Endothelial cell of umbilical vein (primary cell): ENCODE measurements around the gene KISS1. TPM values are rescaled to one million over a fixed set of nuclear protein-coding genes. Genes with fewer than 3 reads are reported as not detected.

Source experiments
- BruUV-seq: library from RNA; stranded (reverse); fragments of 400-500 nt; replicated peaks from 2 replicates; lab custom pipeline; 2021; lab: Mats Ljungman, UMichigan
- CTCF ChIA-PET: fragments of 300-600, 350-600 bp; sonication (Branson Sonifier 250); formaldehyde crosslinking; loops from one replicate; lab custom pipeline; 2021; ENCODE audit warnings: antibody characterized with exemption, inconsistent platforms; lab: Charles Lee
- POLR2A ChIA-PET: fragments of 300-600, 350-600 bp; sonication (Branson Sonifier 250); formaldehyde crosslinking; loops from one replicate; lab custom pipeline; 2021; ENCODE audit warnings: antibody characterized with exemption, inconsistent platforms; lab: Charles Lee
- DNase-seq: peaks from one replicate; pipeline ENCODE4 v3.0.0-alpha.2; 2011; ENCODE audit warnings: low read depth, low spot score
- FAIRE-seq: peaks from 2 replicates; lab custom pipeline; 2011; peaks lifted over from hg19 to GRCh38; lab: Jason Lieb, UNC
- H2AFZ ChIP-seq: 2 replicates; pipeline ENCODE4 v1.6.0; 2012; ENCODE audit warnings: low read depth, low read length, control low read depth, inconsistent platforms
- H3K27ac ChIP-seq: 2 replicates; pipeline ENCODE4 v1.5.1; 2011; ENCODE audit warnings: low read depth, mild to moderate bottlenecking, control low read depth, low read length, moderate library complexity; ENCODE audit not compliant: insufficient read depth
- H3K27me3 ChIP-seq, 2 experiments: 2 replicates each; pipeline versions ENCODE4 v1.6.0 to v1.6.1; 2011; ENCODE audit warnings: low read length in 2 of 2, mixed read lengths in 1 of 2; ENCODE audit not compliant: control insufficient read depth in 2 of 2, insufficient read depth in 2 of 2
- H3K36me3 ChIP-seq, 2 experiments: 2 replicates in 1 of 2; 3 replicates in 1 of 2; pipeline ENCODE4 v1.5.1; 2011; ENCODE audit warnings: low read length in 2 of 2, mild to moderate bottlenecking in 1 of 2, moderate library complexity in 1 of 2; ENCODE audit not compliant: control insufficient read depth in 2 of 2, insufficient read depth in 2 of 2; ENCODE audit errors: extremely low read depth in 1 of 2
- H3K4me1 ChIP-seq: 3 replicates; pipeline ENCODE4 v1.5.1; 2011; ENCODE audit warnings: mild to moderate bottlenecking, low read length; ENCODE audit not compliant: control insufficient read depth, insufficient read depth; ENCODE audit errors: extremely low read depth
- H3K4me2 ChIP-seq: 2 replicates; pipeline ENCODE4 v1.6.1; 2011; ENCODE audit warnings: low read length, control low read depth, mixed read lengths; ENCODE audit not compliant: insufficient read depth
- H3K4me3 ChIP-seq, 3 experiments: fragments of 200-600 bp in 1 of 3; sonication (generic), shearing (Covaris generic) in 1 of 3; replicated peaks in 1 of 3; 2 replicates each; pipeline ENCODE4 v1.5.1; 2011 to 2016; ENCODE audit warnings: control low read depth in 3 of 3, low read length in 3 of 3, mild to moderate bottlenecking in 2 of 3, inconsistent platforms in 1 of 3, low read depth in 1 of 3, moderate library complexity in 1 of 3; ENCODE audit not compliant: insufficient read depth in 1 of 3
- H3K79me2 ChIP-seq: 2 replicates; pipeline ENCODE4 v1.6.0; 2012; ENCODE audit warnings: low read length, inconsistent platforms; ENCODE audit not compliant: control insufficient read depth, insufficient read depth
- H3K9ac ChIP-seq: replicated peaks from 2 replicates; pipeline ENCODE3; 2011; ENCODE audit warnings: low read length, control low read depth; ENCODE audit not compliant: insufficient read depth; ENCODE audit errors: extremely low read depth
- H3K9me1 ChIP-seq: replicated peaks from 3 replicates; pipeline ENCODE4 v1.6.0; 2011; ENCODE audit warnings: mild to moderate bottlenecking, low read length; ENCODE audit not compliant: control insufficient read depth, insufficient read depth; ENCODE audit errors: extremely low read depth
- H3K9me3 ChIP-seq: replicated peaks from 2 replicates; pipeline ENCODE4 v1.5.1; 2012; ENCODE audit warnings: low read length, inconsistent platforms; ENCODE audit not compliant: control insufficient read depth, insufficient read depth
- H4K20me1 ChIP-seq: replicated peaks from 2 replicates; pipeline ENCODE3; 2011; ENCODE audit warnings: mild to moderate bottlenecking, low read length; ENCODE audit not compliant: control insufficient read depth, insufficient read depth; ENCODE audit errors: extremely low read depth
- EZH2 ChIP-seq: IDR thresholded peaks from 2 replicates; pipeline ENCODE4 v1.6.1; 2012; ENCODE audit warnings: borderline replicate concordance, low read depth, mild to moderate bottlenecking, moderate library complexity, low read length, inconsistent platforms; ENCODE audit not compliant: severe bottlenecking
- FOS ChIP-seq: IDR thresholded peaks from 2 replicates; pipeline ENCODE4 v1.6.1; 2011; ENCODE audit warnings: mild to moderate bottlenecking, low read length, moderate library complexity, borderline replicate concordance; ENCODE audit not compliant: insufficient read depth
- GATA2 ChIP-seq: IDR thresholded peaks from 2 replicates; pipeline ENCODE4 v1.7.0; 2011; ENCODE audit warnings: low read depth, mild to moderate bottlenecking, moderate library complexity, mixed read lengths, low read length; ENCODE audit not compliant: insufficient read length, insufficient read depth
- JUN ChIP-seq: IDR thresholded peaks from 2 replicates; pipeline ENCODE4 v1.6.1; 2011; ENCODE audit warnings: borderline replicate concordance, low read depth; ENCODE audit not compliant: insufficient read length, insufficient read depth
- MAX ChIP-seq: IDR thresholded peaks from 2 replicates; pipeline ENCODE4 v1.6.1; 2011; ENCODE audit not compliant: insufficient read depth, insufficient read length
- MYC ChIP-seq: IDR thresholded peaks from one replicate; pipeline ENCODE4 v1.6.1; 2011; ENCODE audit warnings: mild to moderate bottlenecking, low read depth, low read length
- POLR2A ChIP-seq: IDR thresholded peaks from 2 replicates; pipeline ENCODE4 v1.6.1; 2012; ENCODE audit warnings: low read depth, mild to moderate bottlenecking, control low read depth, low read length
- POLR2AphosphoS5 ChIP-seq: IDR thresholded peaks from 2 replicates; pipeline ENCODE4 v1.6.1; 2012; ENCODE audit warnings: low read depth, mild to moderate bottlenecking, control low read depth, low read length, moderate library complexity; ENCODE audit not compliant: insufficient read depth
- dilution Hi-C: fragments of 300-500 bp; cut with MboI; formaldehyde crosslinking; loops from one replicate; pipeline ENCODE4 v1.15.0; 2019; ENCODE audit warnings: low sequenced_read_pairs; ENCODE audit not compliant: extremely low pct_ligation_motif_present
- intact Hi-C: fragments of 100-400 bp; cut with micrococcal nuclease; formaldehyde crosslinking; loops from one replicate; pipeline ENCODE4 v1.10.0; 2022
- polyA plus RNA-seq, 4 experiments: library from polyadenylated mRNA; depleted of rRNA in 3 of 4; stranded (reverse) in 3 of 4; unstranded in 1 of 4; fragments of >200 nt; gene quantifications; 2 replicates each; pipeline versions ENCODE4 v1.2.1 to v1.2.3, GENCODE V29; 2011 to 2012; ENCODE audit warnings: missing spikeins in 1 of 4
- total RNA-seq: library from RNA; stranded (reverse); gene quantifications from 2 replicates; pipeline ENCODE4 v1.2.3, GENCODE V29; 2021
- TF ChIP-seq, protein P1 (sequence below), 2 donors: IDR thresholded peaks; 1 replicate in 1 of 2; 2 replicates in 1 of 2; pipeline ENCODE4 v1.5.1; 2011; ENCODE audit warnings: low read length in 2 of 2, mild to moderate bottlenecking in 2 of 2, moderate library complexity in 2 of 2, control low read depth in 1 of 2, inconsistent platforms in 1 of 2, low read depth in 1 of 2; ENCODE audit not compliant: insufficient read depth in 1 of 2; ENCODE audit errors: extremely low read depth in 1 of 2

Gene KISS1
- total and polyA plus RNA-seq, 2 donors (not counting 3 experiments of a cell fraction or from before 2014, with no cell fraction given) = 0.22 to 1.00 TPM

DNA sequence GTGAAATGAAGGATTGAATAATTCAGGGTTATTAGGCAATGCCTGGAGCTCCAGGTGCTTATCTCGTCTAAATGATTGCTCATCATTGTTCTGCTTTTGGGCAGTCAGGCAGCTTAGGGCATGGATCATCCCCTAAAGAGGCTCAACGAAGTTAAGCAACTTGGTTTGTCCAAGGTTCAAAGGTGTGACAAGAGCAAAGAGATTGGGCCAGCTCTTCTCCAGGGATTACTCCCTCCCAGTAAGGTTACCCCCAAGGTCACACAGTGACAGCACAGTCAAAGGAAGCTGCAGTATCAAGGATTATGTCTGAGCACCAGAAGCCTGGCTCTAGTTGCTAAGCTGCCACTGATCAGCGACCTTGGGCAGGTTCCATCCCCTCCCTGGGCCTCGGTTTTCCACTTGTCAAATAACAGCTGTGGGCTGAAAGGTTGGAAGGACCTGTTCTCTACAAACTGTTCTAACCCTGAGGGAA is 51.2 kb downstream of the KISS1 start:
- CTCF ChIA-PET = interaction anchor here (0.9 to 1.9 kb wide), 2 partner anchors 16 to 274 kb away, joined by 4 to 5 read pairs; no protein-coding TSS in a partner anchor
- POLR2A ChIA-PET = no interaction called here
- no peaks in the 10 kb centered on the region for H3K27me3 ChIP-seq
- TF ChIP-seq POLR2A = no peak
- no peak for TF ChIP-seq JUN
- no peak for TF ChIP-seq EZH2
- TF ChIP-seq FOS = no peak
- no peak for TF ChIP-seq GATA2
- no peak for TF ChIP-seq MAX
- no peak for TF ChIP-seq POLR2AphosphoS5
- TF ChIP-seq, protein P1, sequence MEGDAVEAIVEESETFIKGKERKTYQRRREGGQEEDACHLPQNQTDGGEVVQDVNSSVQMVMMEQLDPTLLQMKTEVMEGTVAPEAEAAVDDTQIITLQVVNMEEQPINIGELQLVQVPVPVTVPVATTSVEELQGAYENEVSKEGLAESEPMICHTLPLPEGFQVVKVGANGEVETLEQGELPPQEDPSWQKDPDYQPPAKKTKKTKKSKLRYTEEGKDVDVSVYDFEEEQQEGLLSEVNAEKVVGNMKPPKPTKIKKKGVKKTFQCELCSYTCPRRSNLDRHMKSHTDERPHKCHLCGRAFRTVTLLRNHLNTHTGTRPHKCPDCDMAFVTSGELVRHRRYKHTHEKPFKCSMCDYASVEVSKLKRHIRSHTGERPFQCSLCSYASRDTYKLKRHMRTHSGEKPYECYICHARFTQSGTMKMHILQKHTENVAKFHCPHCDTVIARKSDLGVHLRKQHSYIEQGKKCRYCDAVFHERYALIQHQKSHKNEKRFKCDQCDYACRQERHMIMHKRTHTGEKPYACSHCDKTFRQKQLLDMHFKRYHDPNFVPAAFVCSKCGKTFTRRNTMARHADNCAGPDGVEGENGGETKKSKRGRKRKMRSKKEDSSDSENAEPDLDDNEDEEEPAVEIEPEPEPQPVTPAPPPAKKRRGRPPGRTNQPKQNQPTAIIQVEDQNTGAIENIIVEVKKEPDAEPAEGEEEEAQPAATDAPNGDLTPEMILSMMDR (IDR thresholded peaks at IDR 0.05; ENCODE audit: extremely low read depth in 1 of 2, insufficient read depth in 1 of 2, low read depth in 1 of 2, low read length in 2 of 2) = no peak
- TF ChIP-seq MYC = no peak
- no peaks in the 10 kb centered on the region for H4K20me1 ChIP-seq
- intact Hi-C loops = no loop called here
- no peak overlapping the region for H3K4me3 ChIP-seq
- H3K4me2 ChIP-seq = no peak overlapping the region
- H3K27ac ChIP-seq = no peak overlapping the region
- H3K9me1 ChIP-seq = no peaks in the 10 kb centered on the region
- H3K9ac ChIP-seq = no peak overlapping the region
- H3K36me3 ChIP-seq = no peaks in the 10 kb centered on the region
- no TSS peak for BruUV-seq
- DNase-seq (no peak), FAIRE-seq (no peak)
- dilution Hi-C loops = loop anchor here (25.0 kb wide), 1 partner anchor 283 kb away; the partner anchor contains the start of gene SNRPE
- H3K4me1 ChIP-seq = no peaks in the 10 kb centered on the region
- no peaks in the 10 kb centered on the region for H3K9me3 ChIP-seq
- H2AFZ ChIP-seq = no peak overlapping the region
- H3K79me2 ChIP-seq = no peaks in the 10 kb centered on the region
